AG04450 (cell line): ENCODE data around the gene ZCCHC18. TPM values are rescaled to one million over a fixed set of nuclear protein-coding genes. Genes with fewer than 3 reads are reported as not detected.

Experiments used
- CTCF ChIA-PET: fragments of 300-600, 350-600 bp; formaldehyde crosslinking; extraction: SDS; loops from one replicate; lab custom pipeline; 2022; ENCODE audit warnings: antibody characterized with exemption, inconsistent platforms; lab: Charles Lee
- POLR2A ChIA-PET: fragments of 350-600 bp; formaldehyde crosslinking; extraction: SDS; loops from one replicate; lab custom pipeline; 2021; ENCODE audit warnings: antibody characterized with exemption, inconsistent platforms; lab: Yijun Ruan, JAX
- DNase-seq: peaks from one replicate; pipeline ENCODE4 v3.0.0-alpha.2; 2011; ENCODE audit warnings: low read depth, low spot score
- H3K27ac ChIP-seq: one replicate; pipeline ENCODE4 v1.5.1; 2012; ENCODE audit warnings: low read depth, low read length, control low read depth
- H3K27me3 ChIP-seq: one replicate; pipeline ENCODE4 v1.6.0; 2012; ENCODE audit warnings: low read length; ENCODE audit not compliant: control insufficient read depth, insufficient read depth
- H3K4me3 ChIP-seq: 2 replicates; pipeline ENCODE4 v1.5.1; 2011; ENCODE audit warnings: mild to moderate bottlenecking, low read depth, low read length, control low read depth
- H3K9me3 ChIP-seq: 2 replicates; pipeline ENCODE4 v1.5.1; 2012; ENCODE audit warnings: low read length; ENCODE audit not compliant: control insufficient read depth, insufficient read depth
- polyA plus RNA-seq: library from polyadenylated mRNA; depleted of rRNA; stranded (reverse); fragments of >200 nt; gene quantifications from 2 replicates; pipeline ENCODE4 v1.2.3, GENCODE V29; 2011
- TF ChIP-seq, protein P1 (sequence below): IDR thresholded peaks from 2 replicates; pipeline ENCODE4 v1.5.1; 2011; ENCODE audit warnings: low read depth, low read length, control low read depth, inconsistent platforms

The ZCCHC18 gene
- polyA plus RNA-seq, 1 experiment, result 2.1 TPM

DNA sequence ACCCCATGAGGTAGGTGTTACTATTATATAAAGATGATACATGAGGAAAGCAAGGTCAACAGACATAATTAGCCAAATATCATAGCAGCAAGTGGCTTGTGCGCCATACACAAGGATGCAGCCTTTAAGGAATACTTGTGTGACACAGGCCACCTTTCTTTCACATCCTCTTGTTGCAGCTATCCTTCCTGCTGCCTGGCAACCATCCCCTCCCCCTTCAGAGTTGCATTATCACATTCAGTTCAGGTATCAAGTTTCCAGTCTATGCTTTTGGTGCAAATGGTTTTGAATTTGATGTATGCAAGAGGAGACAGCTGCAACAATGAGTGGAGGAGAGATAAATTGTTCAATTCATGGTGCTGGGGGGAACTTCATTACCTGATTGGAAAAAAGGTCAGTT, 6.4 kb downstream of the ZCCHC18 start:
- CTCF ChIA-PET, result interaction anchor here (1.4 kb wide), 1 partner anchor 17 kb away, joined by 9 read pairs; no protein-coding TSS in a partner anchor

DNA sequence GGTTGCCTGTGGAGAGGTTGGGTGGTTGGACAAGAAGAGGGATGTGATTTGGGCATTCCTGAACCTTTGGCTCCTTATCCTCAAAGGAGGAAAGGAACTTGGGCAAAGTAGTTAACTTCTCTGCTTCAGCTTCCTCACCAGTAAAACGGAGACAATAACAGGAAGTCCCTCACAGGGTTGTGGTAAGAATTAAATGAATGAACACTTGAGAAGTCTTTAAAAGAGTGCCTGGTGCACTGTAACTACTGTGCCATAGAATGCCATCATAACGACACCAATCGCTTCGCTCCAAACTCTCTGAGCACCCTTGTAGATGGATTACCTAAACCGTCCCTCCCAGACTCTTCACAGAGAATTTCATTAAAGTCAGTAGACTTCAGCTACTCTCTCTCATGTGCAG, 10.5 kb downstream of the ZCCHC18 start:
- POLR2A ChIA-PET, result no interaction called here
- DNase-seq, result no peak
- H3K27me3 ChIP-seq, result no peaks in the 10 kb centered on the region
- H3K27ac ChIP-seq, result no peak overlapping the region
- CTCF ChIA-PET, result interaction anchor here (0.6 to 3.7 kb wide), 2 partner anchors 14 to 278 kb away, joined by 3 to 22 read pairs; no protein-coding TSS in a partner anchor
- no peaks in the 10 kb centered on the region for H3K9me3 ChIP-seq
- no peak overlapping the region for H3K4me3 ChIP-seq
- TF ChIP-seq, protein P1, sequence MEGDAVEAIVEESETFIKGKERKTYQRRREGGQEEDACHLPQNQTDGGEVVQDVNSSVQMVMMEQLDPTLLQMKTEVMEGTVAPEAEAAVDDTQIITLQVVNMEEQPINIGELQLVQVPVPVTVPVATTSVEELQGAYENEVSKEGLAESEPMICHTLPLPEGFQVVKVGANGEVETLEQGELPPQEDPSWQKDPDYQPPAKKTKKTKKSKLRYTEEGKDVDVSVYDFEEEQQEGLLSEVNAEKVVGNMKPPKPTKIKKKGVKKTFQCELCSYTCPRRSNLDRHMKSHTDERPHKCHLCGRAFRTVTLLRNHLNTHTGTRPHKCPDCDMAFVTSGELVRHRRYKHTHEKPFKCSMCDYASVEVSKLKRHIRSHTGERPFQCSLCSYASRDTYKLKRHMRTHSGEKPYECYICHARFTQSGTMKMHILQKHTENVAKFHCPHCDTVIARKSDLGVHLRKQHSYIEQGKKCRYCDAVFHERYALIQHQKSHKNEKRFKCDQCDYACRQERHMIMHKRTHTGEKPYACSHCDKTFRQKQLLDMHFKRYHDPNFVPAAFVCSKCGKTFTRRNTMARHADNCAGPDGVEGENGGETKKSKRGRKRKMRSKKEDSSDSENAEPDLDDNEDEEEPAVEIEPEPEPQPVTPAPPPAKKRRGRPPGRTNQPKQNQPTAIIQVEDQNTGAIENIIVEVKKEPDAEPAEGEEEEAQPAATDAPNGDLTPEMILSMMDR, result no peak

More for the DNA sequence above, 6.4 kb downstream of the ZCCHC18 start:
- TF ChIP-seq, protein P1, result no peak
- Histone ChIP-seq H3K9me3 (no peaks in the 10 kb centered on the region), H3K27ac (no peak overlapping the region), H3K4me3 (no peak overlapping the region), H3K27me3 (no peaks in the 10 kb centered on the region)
- no peak for DNase-seq
- POLR2A ChIA-PET, result no interaction called here

DNA sequence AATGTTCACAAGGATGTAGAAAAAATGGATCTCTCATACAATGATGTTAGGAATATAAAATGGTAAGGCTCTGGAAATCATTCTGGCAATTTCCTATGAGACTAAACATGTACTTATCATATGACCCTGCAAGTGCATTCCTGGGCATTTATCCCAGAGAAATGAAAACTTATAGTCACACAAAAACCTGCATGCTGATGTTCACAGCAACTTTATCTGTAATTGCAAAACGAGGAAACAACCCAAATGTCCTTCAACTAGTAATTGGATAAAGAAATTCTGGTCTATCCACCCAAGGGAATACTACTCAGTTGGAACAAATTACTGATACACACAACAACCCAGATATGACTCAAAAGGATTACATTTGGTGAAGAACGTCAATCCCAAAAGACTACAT, 14.5 kb downstream of the ZCCHC18 start:
- no peak for DNase-seq
- ChIA-PET POLR2A (no interaction called here), CTCF (no interaction called here)
- Histone ChIP-seq H3K9me3 (no peaks in the 10 kb centered on the region), H3K4me3 (no peak overlapping the region), H3K27ac (no peak overlapping the region), H3K27me3 (no peaks in the 10 kb centered on the region)
- TF ChIP-seq, protein P1, result no peak

DNA sequence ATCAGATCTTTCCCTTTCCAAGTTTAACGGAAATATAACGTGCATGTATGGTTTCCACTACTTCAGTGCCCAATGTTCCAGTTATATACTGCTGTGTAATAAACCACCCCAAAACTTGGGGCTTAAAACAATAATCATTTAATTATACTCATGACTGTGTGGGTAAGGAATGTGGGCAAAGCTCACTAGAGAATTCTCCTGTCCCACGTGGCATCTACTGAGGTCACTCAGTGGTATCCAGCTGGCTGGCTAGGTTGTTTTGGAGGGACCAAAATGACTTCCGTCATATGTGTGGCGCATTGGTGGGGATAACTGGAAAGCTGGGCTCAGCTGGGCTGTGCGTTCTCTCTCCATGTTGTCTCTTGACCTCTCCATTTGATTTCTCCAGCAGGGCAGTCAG, 18.5 kb downstream of the ZCCHC18 start:
- CTCF ChIA-PET, result no interaction called here
- POLR2A ChIA-PET, result no interaction called here

DNA sequence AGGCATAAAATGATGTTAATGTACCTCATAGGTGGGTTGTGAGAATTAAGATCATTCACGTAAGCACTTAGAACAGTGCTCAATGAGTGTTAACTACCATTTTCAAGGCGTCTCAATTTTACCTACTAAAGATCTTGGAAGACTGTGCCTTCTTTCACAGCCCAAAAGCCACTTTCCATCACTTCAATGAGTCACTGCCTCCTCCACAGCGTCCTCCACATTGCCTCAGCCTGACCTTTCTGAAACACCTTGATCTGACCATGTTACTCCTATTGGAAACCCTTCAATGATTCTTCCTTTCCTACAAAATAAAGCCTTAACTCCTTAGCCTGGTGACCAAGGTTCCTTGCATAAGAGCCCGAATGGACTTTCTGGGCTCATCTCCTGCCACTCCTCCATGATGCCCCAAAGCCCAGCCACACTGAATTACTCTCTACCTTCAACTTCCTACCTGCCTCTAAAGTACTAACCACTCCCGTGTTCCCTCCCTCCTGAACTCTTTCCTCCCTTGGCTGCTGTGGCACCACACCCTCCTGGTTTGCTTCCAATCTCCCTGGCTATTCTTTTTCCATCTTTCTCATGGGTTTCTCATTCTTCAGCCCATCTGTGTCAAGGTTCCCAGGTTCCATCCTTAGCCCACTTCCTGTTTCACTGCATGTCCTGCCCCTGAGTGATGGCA, 22.4 kb downstream of the ZCCHC18 start:
- H3K4me3 ChIP-seq, result no peak overlapping the region
- POLR2A ChIA-PET, result no interaction called here
- CTCF ChIA-PET, result no interaction called here

More for the DNA sequence above, 18.5 kb downstream of the ZCCHC18 start:
- Histone ChIP-seq H3K27ac (no peak overlapping the region), H3K27me3 (no peaks in the 10 kb centered on the region), H3K4me3 (no peak overlapping the region), H3K9me3 (no peaks in the 10 kb centered on the region)
- TF ChIP-seq, protein P1, result no peak
- no peak for DNase-seq

More for the DNA sequence above, 22.4 kb downstream of the ZCCHC18 start:
- no peak for DNase-seq
- Histone ChIP-seq H3K27me3 (no peaks in the 10 kb centered on the region), H3K27ac (no peak overlapping the region), H3K9me3 (no peaks in the 10 kb centered on the region)
- TF ChIP-seq, protein P1, result no peak
